NCI-H2227 (cell line): ENCODE results near the gene ACRBP.
"Not testable (repeated sequence)": the region's sequence is repeated elsewhere in the genome, so short reads cannot be mapped to it uniquely, and the experiment has no call there.

Experiments used
- DNase-seq: peaks from one replicate; lab custom pipeline; 2025; ENCODE audit not compliant: unreplicated experiment; lab: John Stamatoyannopoulos, UW

ACRBP gene

GRCh38 chr12:6618483-6619225, 28.6 kb downstream of the ACRBP start:
- DNase-seq = no peak

GRCh38 chr12:6615802-6616201, 31.4 kb downstream of the ACRBP start:
- DNase-seq = no peak

- peak; percentile 17 for DNase-seq
These were observed 32.6 kb downstream of the ACRBP start for GRCh38 chr12:6614513-6615172.

DNA sequence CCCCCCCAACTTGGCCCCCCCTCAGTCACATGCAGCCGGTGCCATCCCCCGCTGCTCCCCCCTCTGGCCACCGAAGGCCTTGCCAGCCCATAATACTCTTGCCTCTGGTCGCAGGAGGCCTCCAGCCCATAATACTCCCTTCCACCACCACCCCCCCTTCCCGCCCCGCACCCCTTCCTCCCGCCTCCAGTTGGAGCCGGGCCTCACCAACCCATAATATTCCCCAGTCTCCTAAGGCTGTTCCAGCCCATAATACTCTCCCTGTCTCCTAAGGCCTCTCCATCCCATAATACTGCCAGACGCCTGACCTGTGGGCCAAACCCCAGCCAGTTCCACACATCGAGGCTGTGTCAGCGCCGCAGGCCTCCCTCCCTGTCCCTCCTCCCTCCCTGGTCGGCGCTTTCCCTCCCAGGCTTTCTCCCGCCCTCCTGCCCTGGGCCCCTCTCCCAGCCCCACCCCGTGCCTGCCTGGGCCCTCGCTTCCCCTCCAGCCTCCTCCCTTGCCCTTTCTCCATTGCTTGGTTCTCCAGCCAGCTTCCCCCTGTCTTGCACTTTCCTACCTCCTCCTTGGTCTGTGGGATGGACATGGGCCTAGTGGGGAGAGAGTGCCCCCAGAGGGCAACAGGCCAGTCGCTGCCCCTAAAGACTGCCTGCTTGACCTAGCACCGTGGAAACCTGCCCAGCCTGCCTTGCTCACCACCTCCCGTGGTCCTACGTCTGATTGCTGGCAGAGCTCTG, 33.3 kb downstream of the ACRBP start:
- DNase-seq = peak; percentile 94

DNA sequence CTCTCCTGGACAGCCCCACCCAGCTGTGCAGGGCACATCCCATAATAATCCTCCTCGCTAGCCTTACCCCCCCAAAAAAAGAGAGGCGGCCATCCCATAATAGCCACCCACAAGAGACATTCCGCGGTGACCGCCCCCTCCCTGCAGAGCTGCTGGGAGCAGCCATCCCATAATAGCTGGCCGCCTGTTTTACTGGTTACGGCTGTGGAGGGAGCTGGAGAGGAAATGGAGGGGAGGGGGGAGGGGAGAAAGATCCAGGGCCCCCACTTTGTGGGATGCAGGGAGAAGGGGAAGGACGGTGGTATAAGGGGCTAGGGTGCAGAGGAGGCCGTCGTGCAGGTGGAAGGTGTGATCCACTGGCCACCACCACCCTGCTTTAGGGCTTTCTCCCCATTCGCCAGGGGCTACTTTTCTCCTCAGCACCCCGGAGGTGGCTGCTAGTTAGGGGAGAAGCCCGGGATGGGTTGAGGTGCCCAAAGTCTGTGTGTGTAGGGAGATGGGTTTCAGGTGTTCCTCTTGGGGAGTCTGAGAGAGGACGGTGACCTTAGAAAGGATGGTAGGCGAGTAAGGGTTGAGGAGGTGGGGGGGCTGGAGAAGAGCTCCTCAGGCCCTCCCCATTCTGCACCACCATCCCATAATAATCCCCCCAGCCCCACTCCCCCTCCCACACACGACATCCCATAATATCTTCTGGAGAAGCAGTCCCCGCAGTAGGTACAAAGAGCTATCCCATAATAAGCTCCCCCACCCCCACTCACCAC, 34.0 kb downstream of the ACRBP start:
- peak; percentile 91 for DNase-seq

DNA sequence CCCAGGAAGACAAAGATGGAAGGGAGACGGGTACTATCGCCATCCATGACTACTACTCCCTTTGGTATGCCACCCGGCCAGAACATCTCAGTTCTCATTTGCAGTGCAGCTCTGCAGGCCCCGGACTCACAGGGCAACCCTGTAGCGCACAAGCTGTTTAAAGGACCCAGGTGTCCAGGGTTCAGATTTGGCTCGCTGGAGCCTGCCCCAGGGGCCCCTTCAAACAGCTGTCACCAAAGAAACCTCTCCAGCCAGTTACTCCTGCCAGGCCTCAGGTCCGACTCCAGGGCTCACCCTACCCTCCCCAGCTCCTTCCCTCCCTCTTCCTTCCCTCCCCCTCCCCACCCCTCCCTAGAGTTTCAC, 34.6 kb downstream of the ACRBP start:
- no peak for DNase-seq

DNA sequence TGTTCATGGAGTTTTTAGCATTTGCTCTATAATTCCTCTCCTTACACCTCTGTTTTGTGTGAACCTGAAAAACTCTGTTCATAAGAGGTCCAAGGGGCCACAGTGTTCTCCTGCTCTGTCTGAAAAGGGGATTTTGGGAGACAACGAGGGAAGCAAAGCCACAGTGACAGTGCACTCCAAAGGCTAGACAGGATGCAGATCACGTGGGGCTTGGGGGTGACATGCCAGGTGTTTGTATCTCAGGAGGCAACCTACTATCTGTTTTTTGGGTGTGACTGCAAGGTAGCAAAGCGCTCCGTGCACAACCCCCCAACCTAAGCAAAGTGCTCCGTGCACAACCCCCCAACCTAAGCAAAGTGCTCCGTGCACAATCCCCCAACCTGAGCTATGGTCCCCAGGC, 35.0 kb downstream of the ACRBP start:
- DNase-seq = no peak

GRCh38 chr12:6608592-6609281, 38.5 kb downstream of the ACRBP start:
- no peak for DNase-seq

GRCh38 chr12:6607751-6608591, 39.3 kb downstream of the ACRBP start:
- DNase-seq = peak; percentile 87

GRCh38 chr12:6606331-6607131, 40.7 kb downstream of the ACRBP start:
- peak; percentile 53 for DNase-seq

GRCh38 chr12:6605421-6606330, 41.6 kb downstream of the ACRBP start:
- DNase-seq = no peak

GRCh38 chr12:6604259-6605029, 42.8 kb downstream of the ACRBP start:
- DNase-seq = no peak

GRCh38 chr12:6603095-6603567, 44.1 kb downstream of the ACRBP start:
- DNase-seq = peak; percentile 52

- no peak for DNase-seq
These were observed 44.7 kb downstream of the ACRBP start for GRCh38 chr12:6602526-6602925.

GRCh38 chr12:6595673-6596072, 51.6 kb downstream of the ACRBP start:
- not testable (repeated sequence) for DNase-seq

- DNase-seq = no peak
These were observed 55.1 kb downstream of the ACRBP start for GRCh38 chr12:6592087-6592486.
